Omental fat pad (tissue), 4 donors: ENCODE results near the gene LRRC40. TPM values are rescaled to one million over a fixed set of nuclear protein-coding genes. Genes with fewer than 3 reads are reported as not detected.
"Not testable (repeated sequence)": the region's sequence is repeated elsewhere in the genome, so short reads cannot be mapped to it uniquely, and the experiment has no call there.

Experiments used
- ATAC-seq: fragments of 150-250 bp; one replicate; pipeline ENCODE4 v1.9.1; 2016; ENCODE audit warnings: mild to moderate bottlenecking, moderate library complexity; ENCODE audit not compliant: low FRiP score
- DNase-seq: peaks from one replicate; pipeline ENCODE4 v3.0.0-alpha.2; 2019; ENCODE audit warnings: low spot score
- total RNA-seq, 4 donors: library from RNA; depleted of rRNA; stranded (reverse); fragments of >200 nt; gene quantifications; one replicate each; pipeline ENCODE4 v1.1.0, GENCODE V29; 2016
- TF ChIP-seq, protein P1 (sequence below), 3 donors: fragments of 450-650 bp; IDR thresholded peaks; one replicate each; pipeline ENCODE4 v1.5.1; 2016 to 2017; ENCODE audit warnings: antibody characterized with exemption in 3 of 3, mild to moderate bottlenecking in 3 of 3, moderate library complexity in 2 of 3

The LRRC40 gene
- total RNA-seq, 4 donors from 2014 or later, result 10.9 to 19.7 (median 13.3) TPM

DNA sequence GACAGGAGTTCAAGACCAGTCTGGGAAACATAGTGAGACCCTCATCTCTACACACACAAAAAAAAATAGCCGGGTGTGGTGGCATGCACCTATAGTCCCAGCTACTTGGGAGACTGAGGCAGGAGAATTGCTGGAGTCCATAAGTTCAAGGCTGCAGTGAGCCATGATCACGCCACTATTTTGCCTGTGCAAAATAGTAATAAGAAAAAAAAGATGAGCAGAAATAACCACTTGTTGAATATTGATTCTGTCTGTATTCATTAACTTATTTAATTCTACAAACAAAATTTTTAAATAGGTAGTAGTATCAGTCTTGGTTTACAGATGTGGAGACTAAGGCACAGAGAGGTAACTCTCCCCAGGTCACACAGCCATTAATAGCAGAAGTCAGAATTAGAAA, 16.9 kb downstream of the LRRC40 start:
- no peak for ATAC-seq

DNA sequence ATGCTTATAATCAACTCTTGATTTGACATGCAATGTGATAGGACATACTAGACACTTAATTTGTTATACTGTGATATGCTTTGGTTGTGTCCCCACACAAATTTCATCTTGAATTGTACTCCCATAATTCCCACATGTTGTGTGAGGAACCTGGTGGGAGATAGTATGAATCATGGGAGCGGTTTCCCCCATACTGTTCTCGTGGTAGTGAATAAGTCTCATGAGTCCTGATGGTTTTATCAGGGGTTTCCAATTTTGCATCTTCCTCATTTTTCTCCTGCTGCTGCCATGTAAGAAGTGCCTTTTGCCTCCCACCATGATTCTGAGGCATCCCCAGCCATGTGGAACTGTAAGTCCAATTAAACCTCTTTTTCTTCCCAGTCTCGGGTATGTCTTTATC, 20.2 kb downstream of the LRRC40 start:
- not testable (repeated sequence) for ATAC-seq, DNase-seq

More for the DNA sequence above, 16.9 kb downstream of the LRRC40 start:
- TF ChIP-seq, protein P1, sequence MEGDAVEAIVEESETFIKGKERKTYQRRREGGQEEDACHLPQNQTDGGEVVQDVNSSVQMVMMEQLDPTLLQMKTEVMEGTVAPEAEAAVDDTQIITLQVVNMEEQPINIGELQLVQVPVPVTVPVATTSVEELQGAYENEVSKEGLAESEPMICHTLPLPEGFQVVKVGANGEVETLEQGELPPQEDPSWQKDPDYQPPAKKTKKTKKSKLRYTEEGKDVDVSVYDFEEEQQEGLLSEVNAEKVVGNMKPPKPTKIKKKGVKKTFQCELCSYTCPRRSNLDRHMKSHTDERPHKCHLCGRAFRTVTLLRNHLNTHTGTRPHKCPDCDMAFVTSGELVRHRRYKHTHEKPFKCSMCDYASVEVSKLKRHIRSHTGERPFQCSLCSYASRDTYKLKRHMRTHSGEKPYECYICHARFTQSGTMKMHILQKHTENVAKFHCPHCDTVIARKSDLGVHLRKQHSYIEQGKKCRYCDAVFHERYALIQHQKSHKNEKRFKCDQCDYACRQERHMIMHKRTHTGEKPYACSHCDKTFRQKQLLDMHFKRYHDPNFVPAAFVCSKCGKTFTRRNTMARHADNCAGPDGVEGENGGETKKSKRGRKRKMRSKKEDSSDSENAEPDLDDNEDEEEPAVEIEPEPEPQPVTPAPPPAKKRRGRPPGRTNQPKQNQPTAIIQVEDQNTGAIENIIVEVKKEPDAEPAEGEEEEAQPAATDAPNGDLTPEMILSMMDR (IDR thresholded peaks at IDR 0.05), result no peak
- no peak for DNase-seq

DNA sequence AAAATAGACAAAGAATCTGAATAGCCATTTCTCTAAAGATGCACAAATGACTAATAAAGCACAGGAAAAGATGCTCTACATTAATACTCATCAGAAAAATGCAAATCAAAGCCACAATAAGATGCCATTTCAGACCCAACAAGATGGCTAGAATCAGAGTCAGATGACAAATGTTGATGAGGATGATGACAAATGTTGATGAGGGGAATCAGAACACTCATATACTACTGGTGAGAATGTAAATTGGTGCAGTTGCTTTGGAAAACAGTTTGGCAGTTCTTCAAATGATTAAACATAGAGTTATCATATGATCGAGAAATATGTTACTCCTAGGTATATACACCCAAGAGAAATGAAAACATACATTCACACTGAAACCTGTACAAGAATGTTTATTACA, 33.9 kb downstream of the LRRC40 start:
- DNase-seq, result no peak
- TF ChIP-seq, protein P1 (IDR thresholded peaks at IDR 0.05), result no peak
- no peak for ATAC-seq

DNA sequence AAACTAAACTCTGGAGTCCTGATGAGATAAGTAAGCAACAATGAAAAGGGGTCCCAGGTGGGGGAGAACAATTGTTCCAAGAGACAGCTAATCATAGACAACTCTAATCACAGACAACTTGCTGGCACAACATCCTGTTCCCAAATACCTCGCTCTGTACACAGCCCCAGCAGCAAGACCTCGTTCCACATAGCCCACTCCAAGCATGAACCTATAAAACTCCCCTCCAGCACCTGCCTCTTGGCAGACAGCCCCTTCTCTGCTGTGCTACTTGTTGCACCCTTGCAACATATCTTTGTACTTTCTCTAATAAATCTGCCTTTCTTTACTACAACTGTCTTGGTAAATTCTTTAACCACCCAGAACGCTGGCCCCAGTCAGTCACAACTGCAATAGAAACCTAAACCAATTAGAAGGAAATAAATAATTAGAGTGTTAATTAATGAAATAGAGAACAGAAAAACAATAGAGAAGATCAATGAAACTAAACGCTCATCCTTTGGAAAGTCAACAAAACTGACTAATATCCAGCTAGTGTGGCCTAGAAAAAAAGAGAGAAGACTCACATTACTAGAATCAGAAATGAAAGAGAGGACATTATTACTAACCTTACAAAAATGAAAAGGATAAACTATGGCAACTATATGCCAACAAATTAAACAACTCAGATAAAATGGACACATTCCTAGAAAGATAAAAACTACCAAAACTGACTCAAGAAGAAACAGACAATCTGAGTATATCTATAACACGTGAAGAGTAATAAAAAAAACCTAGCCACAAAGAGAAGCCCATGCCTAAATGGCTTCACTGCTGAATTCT, 36.1 kb downstream of the LRRC40 start:
- DNase-seq, result no peak
- ATAC-seq, result no peak
- TF ChIP-seq, protein P1 (IDR thresholded peaks at IDR 0.05), result no peak

DNA sequence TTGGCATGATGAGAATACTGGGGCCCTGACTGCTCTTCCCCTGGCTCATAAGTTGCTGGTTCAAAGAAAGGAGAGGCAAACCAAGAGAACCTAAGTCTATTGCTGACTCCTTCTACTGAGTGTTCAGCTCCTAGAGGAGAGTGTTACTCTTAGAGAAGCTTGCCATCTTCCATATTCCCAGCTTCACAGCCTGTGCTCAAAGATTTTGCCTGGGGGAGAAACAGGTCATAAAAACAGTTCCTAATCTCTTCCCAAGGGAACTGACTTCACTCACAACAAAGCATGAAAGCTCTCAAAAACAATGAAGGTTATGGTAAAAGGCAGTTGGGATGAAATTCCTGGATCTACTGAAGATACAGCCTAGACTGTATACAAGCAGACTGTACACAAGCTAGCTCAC, 37.1 kb downstream of the LRRC40 start:
- no peak for ATAC-seq
- TF ChIP-seq, protein P1 (IDR thresholded peaks at IDR 0.05), result no peak
- no peak for DNase-seq

DNA sequence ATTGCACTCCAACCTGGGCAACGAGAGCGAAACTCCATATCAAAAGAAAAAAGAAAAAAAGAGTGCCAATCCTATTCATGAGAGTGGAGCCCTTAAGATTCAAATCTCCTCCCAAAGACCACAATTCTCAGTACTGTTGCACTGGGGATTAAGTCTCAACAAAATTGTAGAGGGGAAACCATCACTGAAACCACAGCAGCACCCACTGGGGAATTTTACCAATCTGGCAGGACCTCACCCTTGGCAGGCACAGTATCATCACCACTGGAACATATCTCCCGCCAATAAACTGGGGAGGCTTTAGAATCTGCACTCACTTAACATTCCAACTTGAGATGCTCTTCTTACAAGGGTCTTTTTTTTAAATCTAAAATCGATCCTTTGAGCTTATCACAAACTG, 41.0 kb downstream of the LRRC40 start:
- ATAC-seq (no peak), DNase-seq (no peak)
- TF ChIP-seq, protein P1 (IDR thresholded peaks at IDR 0.05), result no peak

DNA sequence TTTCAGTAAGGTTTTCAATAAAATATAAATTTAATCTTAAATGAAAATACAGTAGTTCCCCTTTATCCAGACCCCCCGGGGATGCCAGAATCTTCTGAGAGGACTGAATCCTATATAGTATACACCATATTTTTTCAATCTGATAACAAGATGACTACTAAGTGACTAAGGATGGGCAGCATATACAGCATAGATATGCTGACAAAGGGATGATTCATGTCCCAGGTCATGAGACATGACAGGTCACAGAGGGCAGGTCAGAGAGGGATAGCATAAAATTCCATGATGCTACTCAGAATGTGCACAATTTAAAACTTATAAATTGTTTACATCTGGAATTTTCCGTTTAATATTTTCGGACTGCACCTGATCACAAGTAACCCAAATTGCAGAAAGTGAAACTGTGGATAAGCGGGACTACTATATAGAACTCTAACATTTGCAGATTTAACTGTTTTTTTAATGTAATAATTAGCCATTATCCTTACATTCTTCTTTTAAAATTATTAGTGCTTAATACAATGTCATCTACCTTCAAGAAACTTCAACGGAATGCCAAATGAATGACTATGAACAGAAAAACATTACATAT, 48.8 kb downstream of the LRRC40 start:
- DNase-seq (no peak), ATAC-seq (no peak)
- TF ChIP-seq, protein P1 (IDR thresholded peaks at IDR 0.05), result no peak
